Measurements from ENCODE around the gene ARHGAP23.
"Not testable (repeated sequence)": the region's sequence is repeated elsewhere in the genome, so short reads cannot be mapped to it uniquely, and the experiment has no call there.

Gene ARHGAP23

DNA sequence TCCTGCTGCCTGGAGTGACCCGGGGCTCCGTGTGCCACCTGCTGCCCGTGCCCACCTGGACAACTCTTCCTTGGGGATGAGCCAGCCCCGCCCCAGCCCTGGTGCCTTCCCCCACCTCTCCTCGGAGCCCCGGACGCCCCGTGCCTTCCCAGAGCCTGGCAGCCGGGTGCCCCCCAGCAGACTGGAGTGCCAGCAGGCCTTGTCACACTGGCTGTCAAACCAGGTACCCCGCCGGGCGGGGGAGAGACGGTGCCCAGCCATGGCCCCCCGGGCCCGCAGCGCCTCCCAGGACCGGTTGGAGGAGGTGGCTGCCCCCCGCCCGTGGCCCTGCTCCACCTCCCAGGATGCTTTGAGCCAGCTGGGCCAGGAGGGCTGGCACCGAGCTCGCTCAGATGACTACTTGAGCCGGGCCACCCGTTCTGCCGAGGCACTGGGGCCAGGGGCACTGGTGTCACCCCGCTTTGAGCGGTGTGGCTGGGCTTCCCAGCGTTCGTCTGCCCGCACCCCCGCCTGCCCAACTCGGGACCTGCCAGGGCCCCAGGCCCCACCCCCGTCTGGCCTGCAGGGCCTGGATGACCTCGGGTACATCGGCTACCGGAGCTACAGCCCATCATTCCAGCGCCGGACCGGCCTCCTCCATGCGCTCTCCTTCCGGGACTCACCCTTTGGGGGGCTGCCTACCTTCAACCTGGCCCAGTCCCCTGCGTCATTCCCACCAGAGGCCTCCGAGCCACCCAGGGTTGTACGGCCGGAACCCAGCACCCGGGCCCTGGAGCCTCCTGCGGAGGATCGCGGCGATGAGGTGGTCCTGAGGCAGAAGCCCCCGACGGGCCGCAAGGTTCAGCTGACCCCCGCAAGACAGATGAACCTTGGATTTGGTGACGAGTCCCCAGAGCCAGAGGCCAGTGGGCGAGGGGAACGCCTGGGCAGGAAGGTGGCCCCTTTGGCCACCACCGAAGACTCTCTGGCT is 38.4 kb downstream of the ARHGAP23 start:
- no peak for DNase-seq
- Histone ChIP-seq H4K5ac (ENCODE audit: low read length) (no peak overlapping the region), H2BK120ac (ENCODE audit: low read depth, low read length) (no peak overlapping the region), H3K4me1 (ENCODE audit: control insufficient read depth, low read depth, low read length) (no peaks in the 10 kb centered on the region), H3K4ac (ENCODE audit: low read depth, low read length) (no peak overlapping the region), H3K79me2 (ENCODE audit: control insufficient read depth, insufficient read depth, low read length) (no peaks in the 10 kb centered on the region), H2AK5ac (ENCODE audit: low read length) (no peak overlapping the region), H3K23ac (ENCODE audit: low read length) (no peak overlapping the region), H3K36me3 (ENCODE audit: control insufficient read depth, insufficient read depth, low read length) (peaks cover 3% of the 10 kb centered on the region), H3K9ac (ENCODE audit: low read length) (no peak overlapping the region), H2BK15ac (replicated peaks; ENCODE audit: low read depth) (no peak overlapping the region), H2BK5ac (ENCODE audit: low read length) (no peak overlapping the region), H3K18ac (ENCODE audit: low read length) (no peak overlapping the region), H3K27me3 (ENCODE audit: insufficient read depth, low read length, poor library complexity) (no peaks in the 10 kb centered on the region), H3K79me1 (ENCODE audit: low read length) (no peaks in the 10 kb centered on the region), H3K56ac (ENCODE audit: low read length) (no peak overlapping the region), H4K8ac (ENCODE audit: low read depth, low read length) (no peak overlapping the region), H3K27ac (ENCODE audit: low read depth, low read length) (no peak overlapping the region), H3K4me3 (ENCODE audit: low read length) (no peak overlapping the region), H3K4me2 (ENCODE audit: low read length) (no peak overlapping the region)
- no CpG with 5 or more reads among the region's 57 CpGs for WGBS (ENCODE audit: extremely low coverage, insufficient coverage, low lambda C conversion rate)

- H3K23ac ChIP-seq (ENCODE audit: low read length): no peak overlapping the region
- WGBS (ENCODE audit: extremely low coverage, insufficient coverage, low lambda C conversion rate): 100% methylated on average over 1 of the region's 1 CpG
Measured at GRCh38 chr17:38467491-38467890, 39.2 kb downstream of the ARHGAP23 start.

DNA sequence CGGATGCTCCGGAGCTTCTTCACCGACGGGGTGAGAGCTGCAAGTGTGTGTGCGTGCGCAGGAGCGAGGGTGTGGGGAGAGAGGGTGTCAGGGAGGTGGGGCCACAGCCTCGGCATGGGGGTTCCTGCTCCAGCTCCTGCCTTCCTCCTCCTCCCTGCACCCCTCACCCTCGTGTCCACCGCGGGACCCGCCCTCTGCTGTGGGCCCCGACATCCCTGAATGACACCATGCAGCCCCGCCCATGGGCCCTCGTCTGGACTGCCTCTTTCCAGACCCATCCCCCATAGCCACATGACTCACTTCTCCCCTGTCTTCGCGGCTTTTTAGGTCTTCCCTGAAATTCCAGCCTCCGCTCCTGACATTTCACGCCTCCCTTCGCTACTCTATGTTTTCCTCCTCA is 41.6 kb downstream of the ARHGAP23 start:
- Histone ChIP-seq H4K5ac (ENCODE audit: low read length) (no peak overlapping the region), H2BK5ac (ENCODE audit: low read length) (no peak overlapping the region), H3K79me2 (ENCODE audit: control insufficient read depth, insufficient read depth, low read length) (no peaks in the 10 kb centered on the region), H2BK120ac (ENCODE audit: low read depth, low read length) (no peak overlapping the region), H3K79me1 (ENCODE audit: low read length) (no peaks in the 10 kb centered on the region), H3K23ac (ENCODE audit: low read length) (no peak overlapping the region), H4K8ac (ENCODE audit: low read depth, low read length) (no peak overlapping the region), H2BK15ac (replicated peaks; ENCODE audit: low read depth) (no peak overlapping the region), H3K4me1 (ENCODE audit: control insufficient read depth, low read depth, low read length) (no peaks in the 10 kb centered on the region), H3K4ac (ENCODE audit: low read depth, low read length) (no peak overlapping the region), H3K18ac (ENCODE audit: low read length) (no peak overlapping the region), H3K27ac (ENCODE audit: low read depth, low read length) (no peak overlapping the region), H2AK5ac (ENCODE audit: low read length) (no peak overlapping the region), H3K56ac (ENCODE audit: low read length) (no peak overlapping the region), H3K4me3 (ENCODE audit: low read length) (no peak overlapping the region), H3K4me2 (ENCODE audit: low read length) (no peak overlapping the region), H3K27me3 (ENCODE audit: insufficient read depth, low read length, poor library complexity) (no peaks in the 10 kb centered on the region), H3K36me3 (ENCODE audit: control insufficient read depth, insufficient read depth, low read length) (no peaks in the 10 kb centered on the region), H3K9ac (ENCODE audit: low read length) (no peak overlapping the region)
- peak; percentile 84 for DNase-seq
- no CpG with 5 or more reads among the region's 20 CpGs for WGBS (ENCODE audit: extremely low coverage, insufficient coverage, low lambda C conversion rate)

More at GRCh38 chr17:38467491-38467890, 39.2 kb downstream of the ARHGAP23 start:
- Histone ChIP-seq H3K27ac (ENCODE audit: low read depth, low read length) (no peak overlapping the region), H3K79me1 (ENCODE audit: low read length) (no peaks in the 10 kb centered on the region), H4K8ac (ENCODE audit: low read depth, low read length) (no peak overlapping the region), H3K4me3 (ENCODE audit: low read length) (no peak overlapping the region), H4K5ac (ENCODE audit: low read length) (no peak overlapping the region), H2BK5ac (ENCODE audit: low read length) (no peak overlapping the region), H2AK5ac (ENCODE audit: low read length) (no peak overlapping the region), H3K27me3 (ENCODE audit: insufficient read depth, low read length, poor library complexity) (no peaks in the 10 kb centered on the region), H3K18ac (ENCODE audit: low read length) (no peak overlapping the region), H3K36me3 (ENCODE audit: control insufficient read depth, insufficient read depth, low read length) (peaks cover 3% of the 10 kb centered on the region), H3K4me2 (ENCODE audit: low read length) (no peak overlapping the region), H3K4me1 (ENCODE audit: control insufficient read depth, low read depth, low read length) (no peaks in the 10 kb centered on the region), H3K4ac (ENCODE audit: low read depth, low read length) (no peak overlapping the region), H2BK120ac (ENCODE audit: low read depth, low read length) (no peak overlapping the region), H3K9ac (ENCODE audit: low read length) (no peak overlapping the region), H2BK15ac (replicated peaks; ENCODE audit: low read depth) (no peak overlapping the region), H3K79me2 (ENCODE audit: control insufficient read depth, insufficient read depth, low read length) (no peaks in the 10 kb centered on the region), H3K56ac (ENCODE audit: low read length) (no peak overlapping the region)
- DNase-seq: no peak

GRCh38 chr17:38471253-38471652 is 43.0 kb downstream of the ARHGAP23 start:
- not testable (repeated sequence) for H3K79me2 ChIP-seq (ENCODE audit: control insufficient read depth, insufficient read depth, low read length); H2AK5ac ChIP-seq (ENCODE audit: low read length); H3K4me3 ChIP-seq (ENCODE audit: low read length); H4K5ac ChIP-seq (ENCODE audit: low read length); H3K56ac ChIP-seq (ENCODE audit: low read length); H3K4me2 ChIP-seq (ENCODE audit: low read length); H3K4me1 ChIP-seq (ENCODE audit: control insufficient read depth, low read depth, low read length); H3K27ac ChIP-seq (ENCODE audit: low read depth, low read length); H2BK15ac ChIP-seq (replicated peaks; ENCODE audit: low read depth); H3K9ac ChIP-seq (ENCODE audit: low read length); H3K23ac ChIP-seq (ENCODE audit: low read length); H4K8ac ChIP-seq (ENCODE audit: low read depth, low read length); H3K27me3 ChIP-seq (ENCODE audit: insufficient read depth, low read length, poor library complexity); H3K79me1 ChIP-seq (ENCODE audit: low read length); H3K36me3 ChIP-seq (ENCODE audit: control insufficient read depth, insufficient read depth, low read length); H2BK120ac ChIP-seq (ENCODE audit: low read depth, low read length); H2BK5ac ChIP-seq (ENCODE audit: low read length); DNase-seq; H3K18ac ChIP-seq (ENCODE audit: low read length); H3K4ac ChIP-seq (ENCODE audit: low read depth, low read length)
- WGBS (ENCODE audit: extremely low coverage, insufficient coverage, low lambda C conversion rate): no CpG with 5 or more reads among the region's 8 CpGs

- peak; percentile 47 for DNase-seq
- not testable (repeated sequence) for H3K27me3 ChIP-seq (ENCODE audit: insufficient read depth, low read length, poor library complexity); H2BK15ac ChIP-seq (replicated peaks; ENCODE audit: low read depth); H4K8ac ChIP-seq (ENCODE audit: low read depth, low read length); H3K23ac ChIP-seq (ENCODE audit: low read length); H2BK120ac ChIP-seq (ENCODE audit: low read depth, low read length); H3K56ac ChIP-seq (ENCODE audit: low read length); H4K5ac ChIP-seq (ENCODE audit: low read length); H2BK5ac ChIP-seq (ENCODE audit: low read length); H2AK5ac ChIP-seq (ENCODE audit: low read length); H3K79me1 ChIP-seq (ENCODE audit: low read length); H3K18ac ChIP-seq (ENCODE audit: low read length); H3K27ac ChIP-seq (ENCODE audit: low read depth, low read length); H3K4me2 ChIP-seq (ENCODE audit: low read length); H3K9ac ChIP-seq (ENCODE audit: low read length); H3K4ac ChIP-seq (ENCODE audit: low read depth, low read length); H3K4me3 ChIP-seq (ENCODE audit: low read length); H3K4me1 ChIP-seq (ENCODE audit: control insufficient read depth, low read depth, low read length); H3K36me3 ChIP-seq (ENCODE audit: control insufficient read depth, insufficient read depth, low read length); H3K79me2 ChIP-seq (ENCODE audit: control insufficient read depth, insufficient read depth, low read length)
- no CpG with 5 or more reads among the region's 8 CpGs for WGBS (ENCODE audit: extremely low coverage, insufficient coverage, low lambda C conversion rate)
Measured at GRCh38 chr17:38474666-38475065, 46.4 kb downstream of the ARHGAP23 start.
